SU-DHL-6 (cell line): ENCODE data around the gene MUC5AC.

Source experiments
- H2AFZ ChIP-seq: fragments of 200-600 bp; sonication (generic); 2 replicates; pipeline ENCODE4 v1.6.1; 2014; ENCODE audit warnings: low read depth, mild to moderate bottlenecking, moderate library complexity, mixed read lengths, antibody characterized with exemption, low read length; ENCODE audit not compliant: severe bottlenecking
- H3F3A ChIP-seq: fragments of 200-600 bp; shearing (Covaris generic); 2 replicates; pipeline ENCODE4 v1.6.0; 2016; ENCODE audit warnings: antibody characterized with exemption, mild to moderate bottlenecking; ENCODE audit not compliant: insufficient read depth
- H3K27ac ChIP-seq: fragments of 200-600 bp; sonication (generic); 2 replicates; pipeline ENCODE4 v1.5.1; 2016; ENCODE audit warnings: low read depth, mild to moderate bottlenecking, low read length, moderate library complexity, mixed read lengths
- H3K27me3 ChIP-seq: fragments of 200-600 bp; sonication (generic), shearing (Covaris generic); 2 replicates; pipeline ENCODE4 v1.6.0; 2014; ENCODE audit warnings: mild to moderate bottlenecking, low read length
- H3K36me3 ChIP-seq: fragments of 200-600 bp; sonication (generic); 2 replicates; pipeline ENCODE4 v1.6.1; 2014; ENCODE audit warnings: mild to moderate bottlenecking, low read length, mixed read lengths
- H3K4me2 ChIP-seq: fragments of 300-600, 200-600 bp; shearing (Covaris generic), sonication (generic); 2 replicates; pipeline ENCODE4 v1.6.0; 2014; ENCODE audit warnings: low read length, low read depth, mild to moderate bottlenecking; ENCODE audit not compliant: poor library complexity, severe bottlenecking
- H3K4me3 ChIP-seq: fragments of 200-600 bp; sonication (generic); 2 replicates; pipeline ENCODE4 v1.5.1; 2014; ENCODE audit warnings: antibody characterized with exemption, low read length, mild to moderate bottlenecking, mixed read lengths; ENCODE audit not compliant: insufficient read depth, poor library complexity, severe bottlenecking
- H3K79me2 ChIP-seq: fragments of 200-600 bp; sonication (generic); 2 replicates; pipeline ENCODE4 v1.6.1; 2014; ENCODE audit warnings: mild to moderate bottlenecking, low read length, moderate library complexity; ENCODE audit not compliant: insufficient read depth
- H3K9ac ChIP-seq: fragments of 200-600 bp; sonication (generic); 2 replicates; pipeline ENCODE4 v1.7.0; 2014; ENCODE audit warnings: mild to moderate bottlenecking, low read length
- H3K9me2 ChIP-seq: fragments of 200-600 bp; sonication (generic); replicated peaks from 2 replicates; pipeline ENCODE4 v1.6.1; 2014; ENCODE audit warnings: low read length; ENCODE audit not compliant: insufficient read depth
- H3K9me3 ChIP-seq: fragments of 200-600 bp; sonication (generic); 2 replicates; pipeline ENCODE4 v1.6.1; 2014; ENCODE audit warnings: low read length, mixed read lengths; ENCODE audit not compliant: insufficient read depth
- H4K20me1 ChIP-seq: fragments of 200-600 bp; sonication (generic); 2 replicates; pipeline ENCODE4 v1.6.1; 2014; ENCODE audit warnings: low read depth, mild to moderate bottlenecking, antibody characterized with exemption, low read length, moderate library complexity, mixed read lengths
- CTCF ChIP-seq: fragments of 200-600 bp; sonication (generic); IDR thresholded peaks from one replicate; pipeline ENCODE4 v1.5.1; 2017; ENCODE audit warnings: antibody characterized with exemption, mild to moderate bottlenecking, low read length, moderate library complexity; ENCODE audit not compliant: insufficient read depth, poor library complexity, severe bottlenecking
- EZH2phosphoT487 ChIP-seq: fragments of 200-600 bp; sonication (generic), shearing (Covaris generic); conservative IDR thresholded peaks from 2 replicates; pipeline ENCODE4 v1.6.1; 2018; ENCODE audit warnings: mild to moderate bottlenecking, antibody characterized with exemption, low read length, moderate library complexity, mixed read lengths

MUC5AC gene

GRCh38 chr11:1208144-1208393 is 50.3 kb downstream of the MUC5AC start:
- no peak for TF ChIP-seq CTCF
- no peak for TF ChIP-seq EZH2phosphoT487
- Histone ChIP-seq H3K27me3 (0 out of 2 replicates have a peak, but pooled peaks cover 4% of the 10 kb centered on the region), H3K9me2 (no peaks in the 10 kb centered on the region), H3K36me3 (no peaks in the 10 kb centered on the region), H3K79me2 (no peaks in the 10 kb centered on the region), H3F3A (no peaks in the 10 kb centered on the region), H3K4me2 (no peak overlapping the region), H3K9me3 (peaks cover 13% of the 10 kb centered on the region; the same call in 1 of the 2 replicates), H4K20me1 (no peaks in the 10 kb centered on the region), H3K27ac (no peak overlapping the region), H3K4me3 (no peak overlapping the region), H3K9ac (no peak overlapping the region), H2AFZ (no peak overlapping the region)

GRCh38 chr11:1208394-1209261 is 50.9 kb downstream of the MUC5AC start:
- Histone ChIP-seq H4K20me1 (no peaks in the 10 kb centered on the region), H3K27ac (no peak overlapping the region), H3K4me2 (no peak overlapping the region), H3K9me2 (no peaks in the 10 kb centered on the region), H3F3A (no peaks in the 10 kb centered on the region), H2AFZ (no peak overlapping the region), H3K9me3 (peaks cover 13% of the 10 kb centered on the region; the same call in 1 of the 2 replicates), H3K79me2 (no peaks in the 10 kb centered on the region), H3K27me3 (0 out of 2 replicates have a peak, but pooled peaks cover 4% of the 10 kb centered on the region), H3K9ac (no peak overlapping the region), H3K36me3 (no peaks in the 10 kb centered on the region), H3K4me3 (no peak overlapping the region)
- no peak for TF ChIP-seq EZH2phosphoT487
- TF ChIP-seq CTCF = no peak

GRCh38 chr11:1209371-1210057 is 51.8 kb downstream of the MUC5AC start:
- Histone ChIP-seq H3K9ac (no peak overlapping the region), H3K79me2 (no peaks in the 10 kb centered on the region), H3K4me3 (no peak overlapping the region), H3K27ac (no peak overlapping the region), H3K27me3 (0 out of 2 replicates have a peak, but pooled peaks cover 4% of the 10 kb centered on the region), H3F3A (no peaks in the 10 kb centered on the region), H3K36me3 (no peaks in the 10 kb centered on the region), H4K20me1 (no peaks in the 10 kb centered on the region), H2AFZ (no peak overlapping the region), H3K9me2 (no peaks in the 10 kb centered on the region), H3K9me3 (peaks cover 13% of the 10 kb centered on the region; the same call in 1 of the 2 replicates), H3K4me2 (no peak overlapping the region)
- TF ChIP-seq EZH2phosphoT487 (no peak), CTCF (no peak)
